ENCODE measurements around the gene EXOC6B. TPM values are rescaled to one million over a fixed set of nuclear protein-coding genes. Genes with fewer than 3 reads are reported as not detected.
"Not testable (repeated sequence)": the region's sequence is repeated elsewhere in the genome, so short reads cannot be mapped to it uniquely, and the experiment has no call there.

The EXOC6B gene
- total and polyA plus RNA-seq, 3 donors from 2014 or later, result 27.7 to 45.2 (median 31.7) TPM

DNA sequence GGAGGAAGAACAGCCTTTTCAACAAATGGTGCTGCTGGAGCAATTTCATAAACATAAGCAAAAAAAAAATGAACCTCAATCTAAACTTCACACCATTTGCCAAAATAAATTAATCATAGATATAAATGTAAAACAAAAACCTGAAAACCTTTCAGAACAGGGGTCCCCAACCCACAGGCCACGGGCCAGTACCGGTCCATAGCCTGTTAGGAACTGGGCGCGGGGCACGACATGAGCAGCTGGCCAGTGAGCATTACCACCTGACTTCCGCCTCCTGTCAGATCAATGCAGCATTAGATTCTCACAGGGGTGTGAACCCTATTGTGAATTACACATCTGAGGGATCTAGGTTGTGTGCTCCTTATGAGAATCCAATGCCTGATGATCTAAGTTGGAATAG, 176.0 kb downstream of the EXOC6B start:
- intact Hi-C loops (cut with DNase I; ENCODE audit: low total_unique reads), result no loop called here
- no peak overlapping the region for H3K27ac ChIP-seq
- H3K4me1 ChIP-seq, result no peaks in the 10 kb centered on the region
- H3K27me3 ChIP-seq, result no peaks in the 10 kb centered on the region
- TF ChIP-seq, protein P1, sequence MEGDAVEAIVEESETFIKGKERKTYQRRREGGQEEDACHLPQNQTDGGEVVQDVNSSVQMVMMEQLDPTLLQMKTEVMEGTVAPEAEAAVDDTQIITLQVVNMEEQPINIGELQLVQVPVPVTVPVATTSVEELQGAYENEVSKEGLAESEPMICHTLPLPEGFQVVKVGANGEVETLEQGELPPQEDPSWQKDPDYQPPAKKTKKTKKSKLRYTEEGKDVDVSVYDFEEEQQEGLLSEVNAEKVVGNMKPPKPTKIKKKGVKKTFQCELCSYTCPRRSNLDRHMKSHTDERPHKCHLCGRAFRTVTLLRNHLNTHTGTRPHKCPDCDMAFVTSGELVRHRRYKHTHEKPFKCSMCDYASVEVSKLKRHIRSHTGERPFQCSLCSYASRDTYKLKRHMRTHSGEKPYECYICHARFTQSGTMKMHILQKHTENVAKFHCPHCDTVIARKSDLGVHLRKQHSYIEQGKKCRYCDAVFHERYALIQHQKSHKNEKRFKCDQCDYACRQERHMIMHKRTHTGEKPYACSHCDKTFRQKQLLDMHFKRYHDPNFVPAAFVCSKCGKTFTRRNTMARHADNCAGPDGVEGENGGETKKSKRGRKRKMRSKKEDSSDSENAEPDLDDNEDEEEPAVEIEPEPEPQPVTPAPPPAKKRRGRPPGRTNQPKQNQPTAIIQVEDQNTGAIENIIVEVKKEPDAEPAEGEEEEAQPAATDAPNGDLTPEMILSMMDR (IDR thresholded peaks at IDR 0.05), result no peak
- no peak for TF ChIP-seq POLR2A (IDR thresholded peaks at IDR 0.05)
- H3K36me3 ChIP-seq (ENCODE audit: low read depth, missing control alignments), result no peaks in the 10 kb centered on the region
- no peak overlapping the region for H3K4me3 ChIP-seq
- no peak for DNase-seq
- no peaks in the 10 kb centered on the region for H3K9me3 ChIP-seq
- 77 to 96% methylated on average over 5 to 6 of the region's 6 CpGs for WGBS, 2 donors

- WGBS, 2 donors, result 94 to 97% methylated on average over 3 to 8 of the region's 8 CpGs
- H3K4me3 ChIP-seq; H3K9me3 ChIP-seq; DNase-seq; H3K27me3 ChIP-seq; H3K27ac ChIP-seq; intact Hi-C loops (cut with DNase I; ENCODE audit: low total_unique reads); H3K4me1 ChIP-seq; H3K36me3 ChIP-seq (ENCODE audit: low read depth, missing control alignments): not testable (repeated sequence)
Observed at GRCh38 chr2:72641221-72641620, 184.6 kb downstream of the EXOC6B start.

DNA sequence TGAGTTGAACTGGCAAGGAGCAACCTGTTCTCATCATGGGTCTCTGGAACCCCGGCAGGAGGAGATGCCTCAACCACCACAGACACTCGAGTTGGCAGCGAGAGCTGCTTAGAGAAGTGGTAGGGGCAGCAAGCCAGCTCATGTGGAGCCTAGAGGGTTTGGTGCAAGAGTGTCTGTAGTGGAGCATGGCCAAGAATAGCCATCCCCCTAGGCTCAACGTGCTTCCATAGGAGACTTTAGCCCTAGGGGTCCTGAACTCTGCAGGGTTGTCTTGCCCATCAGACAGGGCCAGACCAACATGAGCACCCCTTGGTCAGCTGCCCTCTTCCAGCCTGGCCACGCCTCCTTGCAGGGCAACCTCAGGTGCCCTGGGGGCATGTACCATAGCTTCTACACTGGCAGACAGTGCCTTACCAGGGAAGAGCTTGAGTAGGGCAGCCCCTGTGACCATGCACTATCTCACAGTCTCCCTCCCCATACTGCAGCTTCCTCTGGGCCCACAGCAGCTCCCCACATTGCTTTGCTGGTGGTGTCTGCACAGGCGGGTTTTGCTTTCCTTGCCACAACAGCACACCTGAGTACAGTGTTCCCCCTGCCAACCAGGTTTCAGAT, 187.1 kb downstream of the EXOC6B start:
- Histone ChIP-seq H3K27ac (no peak overlapping the region), H3K9me3 (no peaks in the 10 kb centered on the region), H3K36me3 (ENCODE audit: low read depth, missing control alignments) (no peaks in the 10 kb centered on the region), H3K4me3 (no peak overlapping the region), H3K4me1 (no peaks in the 10 kb centered on the region), H3K27me3 (no peaks in the 10 kb centered on the region)
- DNase-seq, result no peak
- TF ChIP-seq, protein P1 (IDR thresholded peaks at IDR 0.05), result no peak
- TF ChIP-seq POLR2A (IDR thresholded peaks at IDR 0.05), result no peak
- intact Hi-C loops (cut with DNase I; ENCODE audit: low total_unique reads), result no loop called here
- WGBS, 2 donors, result 95 to 96% methylated on average over 4 to 6 of the region's 6 CpGs

GRCh38 chr2:72636210-72636609, 189.6 kb downstream of the EXOC6B start:
- intact Hi-C loops (cut with DNase I; ENCODE audit: low total_unique reads), result no loop called here
- 83 to 87% methylated on average over 3 of the region's 3 CpGs for WGBS, 2 donors
- no peak overlapping the region for H3K4me3 ChIP-seq
- H3K27ac ChIP-seq, result no peak overlapping the region
- H3K9me3 ChIP-seq, result no peaks in the 10 kb centered on the region
- no peak for DNase-seq
- no peaks in the 10 kb centered on the region for H3K36me3 ChIP-seq (ENCODE audit: low read depth, missing control alignments)
- no peak for TF ChIP-seq POLR2A (IDR thresholded peaks at IDR 0.05)
- TF ChIP-seq, protein P1 (IDR thresholded peaks at IDR 0.05), result no peak
- no peaks in the 10 kb centered on the region for H3K4me1 ChIP-seq
- H3K27me3 ChIP-seq, result no peaks in the 10 kb centered on the region

GRCh38 chr2:72630767-72631166, 195.1 kb downstream of the EXOC6B start:
- no peak for DNase-seq
- Histone ChIP-seq H3K27ac (no peak overlapping the region), H3K4me1 (peaks cover 3% of the 10 kb centered on the region), H3K9me3 (no peaks in the 10 kb centered on the region), H3K27me3 (no peaks in the 10 kb centered on the region), H3K4me3 (no peak overlapping the region), H3K36me3 (ENCODE audit: low read depth, missing control alignments) (no peaks in the 10 kb centered on the region)
- 69 to 87% methylated on average over 2 of the region's 2 CpGs for WGBS, 2 donors
- intact Hi-C loops (cut with DNase I; ENCODE audit: low total_unique reads), result no loop called here
- TF ChIP-seq POLR2A (IDR thresholded peaks at IDR 0.05), result no peak
- TF ChIP-seq, protein P1 (IDR thresholded peaks at IDR 0.05), result no peak
